HFF-Myc (cell line): ENCODE measurements around the gene CAMK1D.
"Not testable (repeated sequence)": the region's sequence is repeated elsewhere in the genome, so short reads cannot be mapped to it uniquely, and the experiment has no call there.

Experiments used
- DNase-seq: peaks from one replicate; pipeline ENCODE4 v3.0.0-alpha.2; 2011; ENCODE audit warnings: low read depth; ENCODE audit errors: extremely low read depth
- H3K4me3 ChIP-seq: replicated peaks from 2 replicates; pipeline ENCODE4 v1.5.1; 2011; ENCODE audit warnings: low read depth, mild to moderate bottlenecking, control low read depth, low read length
- TF ChIP-seq, protein P1 (sequence below): IDR thresholded peaks from 2 replicates; pipeline ENCODE4 v1.5.1; 2012; ENCODE audit warnings: mild to moderate bottlenecking, low read depth, low read length, control low read depth; ENCODE audit errors: missing control alignments

Gene CAMK1D

DNA sequence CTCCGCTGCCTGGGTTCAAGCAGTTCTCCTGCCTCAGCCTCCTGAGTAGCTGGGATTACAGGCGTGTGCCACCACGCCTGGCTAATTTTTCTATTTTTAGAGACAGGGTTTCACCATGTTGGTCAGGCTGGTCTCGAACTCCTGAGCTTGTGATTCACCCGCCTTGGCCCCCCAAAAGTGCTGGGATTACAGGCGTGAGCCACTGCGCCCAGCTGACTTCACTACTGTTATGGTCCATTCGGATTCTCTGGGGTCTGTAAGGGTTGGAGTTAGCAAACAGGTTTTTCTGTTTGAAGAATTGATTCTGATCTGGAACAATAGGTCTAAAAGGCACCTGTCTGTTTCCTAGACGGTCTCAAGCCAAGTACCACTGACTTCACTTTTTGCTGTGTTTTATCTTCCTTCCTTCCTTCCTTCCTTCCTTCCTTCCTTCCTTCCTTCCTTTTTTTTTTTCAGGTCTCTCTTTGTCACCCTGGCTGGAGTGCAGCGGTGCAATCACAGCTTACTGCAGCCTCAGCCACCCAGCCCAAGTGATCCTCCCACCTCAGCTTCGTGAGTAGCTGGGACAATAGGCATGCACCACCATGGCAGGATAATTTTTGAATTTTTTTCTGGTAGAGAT lies 192.2 kb downstream of the CAMK1D start:
- H3K4me3 ChIP-seq = no peak overlapping the region
- TF ChIP-seq, protein P1, sequence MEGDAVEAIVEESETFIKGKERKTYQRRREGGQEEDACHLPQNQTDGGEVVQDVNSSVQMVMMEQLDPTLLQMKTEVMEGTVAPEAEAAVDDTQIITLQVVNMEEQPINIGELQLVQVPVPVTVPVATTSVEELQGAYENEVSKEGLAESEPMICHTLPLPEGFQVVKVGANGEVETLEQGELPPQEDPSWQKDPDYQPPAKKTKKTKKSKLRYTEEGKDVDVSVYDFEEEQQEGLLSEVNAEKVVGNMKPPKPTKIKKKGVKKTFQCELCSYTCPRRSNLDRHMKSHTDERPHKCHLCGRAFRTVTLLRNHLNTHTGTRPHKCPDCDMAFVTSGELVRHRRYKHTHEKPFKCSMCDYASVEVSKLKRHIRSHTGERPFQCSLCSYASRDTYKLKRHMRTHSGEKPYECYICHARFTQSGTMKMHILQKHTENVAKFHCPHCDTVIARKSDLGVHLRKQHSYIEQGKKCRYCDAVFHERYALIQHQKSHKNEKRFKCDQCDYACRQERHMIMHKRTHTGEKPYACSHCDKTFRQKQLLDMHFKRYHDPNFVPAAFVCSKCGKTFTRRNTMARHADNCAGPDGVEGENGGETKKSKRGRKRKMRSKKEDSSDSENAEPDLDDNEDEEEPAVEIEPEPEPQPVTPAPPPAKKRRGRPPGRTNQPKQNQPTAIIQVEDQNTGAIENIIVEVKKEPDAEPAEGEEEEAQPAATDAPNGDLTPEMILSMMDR = no peak
- no peak for DNase-seq

DNA sequence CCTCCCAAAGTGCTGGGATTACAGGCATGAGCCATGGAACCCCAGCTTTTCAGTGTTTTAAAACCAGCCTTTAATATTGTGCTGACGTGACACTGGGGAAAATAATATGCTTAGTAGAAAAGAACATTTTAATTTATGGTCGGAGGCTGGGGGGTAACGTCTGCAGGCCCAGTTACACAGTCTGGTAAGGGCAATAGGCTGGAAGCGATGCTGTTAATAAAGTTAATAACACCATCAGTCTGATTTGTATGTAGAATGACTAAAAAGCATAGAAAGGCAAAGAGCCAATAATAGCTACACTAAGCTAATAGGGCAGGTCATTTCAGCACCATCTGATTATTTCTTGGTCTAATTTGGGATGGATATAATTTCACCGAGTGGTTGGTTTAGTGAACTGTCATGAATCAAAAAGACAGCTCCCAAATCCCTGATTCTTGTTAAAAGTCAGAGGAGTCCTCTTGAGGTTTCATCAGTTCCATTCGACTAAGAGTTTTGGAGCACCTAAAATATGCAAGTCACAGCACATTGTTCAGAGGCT lies 192.9 kb downstream of the CAMK1D start:
- H3K4me3 ChIP-seq = no peak overlapping the region
- DNase-seq = no peak
- TF ChIP-seq, protein P1 = no peak

DNA sequence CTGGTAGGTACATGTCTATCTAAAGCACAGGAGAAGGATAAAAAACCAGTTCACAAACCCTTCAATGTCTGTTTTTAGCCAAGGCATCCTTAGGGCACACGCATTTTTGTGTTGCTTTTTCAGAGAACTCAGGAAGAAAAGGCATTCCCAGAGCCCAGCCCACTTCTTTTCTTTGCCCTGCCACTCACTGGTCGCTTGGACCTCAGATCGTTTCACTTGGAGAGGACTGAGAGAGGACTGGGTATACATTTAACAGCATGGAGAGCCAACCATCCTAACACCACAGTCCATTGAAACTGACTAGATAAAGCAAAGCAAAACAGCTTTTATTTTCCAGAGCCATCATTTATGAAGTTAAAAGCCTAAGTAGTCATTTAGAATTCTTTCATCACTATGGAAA lies 194.2 kb downstream of the CAMK1D start:
- TF ChIP-seq, protein P1 = no peak
- DNase-seq = no peak
- no peak overlapping the region for H3K4me3 ChIP-seq

DNA sequence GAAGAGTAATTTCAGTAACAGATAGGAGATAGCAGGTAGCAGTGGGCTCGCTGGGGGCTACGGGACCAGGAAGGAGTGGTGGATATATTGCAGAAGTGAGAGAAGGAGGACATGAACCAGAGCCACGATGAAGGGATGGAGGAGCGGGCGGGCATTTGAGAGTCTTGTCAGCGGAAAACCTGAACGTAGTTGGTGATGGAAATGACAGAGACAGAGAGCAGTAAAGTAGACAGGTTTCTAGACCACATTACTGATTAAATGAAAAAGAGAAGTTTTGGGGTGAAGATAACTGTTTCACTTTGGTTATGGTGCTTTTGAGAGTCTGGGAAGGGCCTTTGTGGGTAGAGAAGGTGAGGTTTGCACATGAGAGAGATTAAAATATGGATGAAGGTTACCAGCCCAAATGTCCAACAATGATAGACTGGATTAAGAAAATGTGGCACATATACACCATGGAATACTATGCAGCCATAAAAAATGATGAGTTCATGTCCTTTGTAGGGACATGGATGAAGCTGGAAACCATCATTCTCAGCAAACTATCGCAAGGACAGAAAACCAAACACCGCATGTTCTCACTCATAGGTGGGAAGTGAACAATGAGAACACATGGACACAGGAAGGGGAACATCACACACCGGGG lies 196.9 kb downstream of the CAMK1D start:
- not testable (repeated sequence) for DNase-seq, H3K4me3 ChIP-seq

DNA sequence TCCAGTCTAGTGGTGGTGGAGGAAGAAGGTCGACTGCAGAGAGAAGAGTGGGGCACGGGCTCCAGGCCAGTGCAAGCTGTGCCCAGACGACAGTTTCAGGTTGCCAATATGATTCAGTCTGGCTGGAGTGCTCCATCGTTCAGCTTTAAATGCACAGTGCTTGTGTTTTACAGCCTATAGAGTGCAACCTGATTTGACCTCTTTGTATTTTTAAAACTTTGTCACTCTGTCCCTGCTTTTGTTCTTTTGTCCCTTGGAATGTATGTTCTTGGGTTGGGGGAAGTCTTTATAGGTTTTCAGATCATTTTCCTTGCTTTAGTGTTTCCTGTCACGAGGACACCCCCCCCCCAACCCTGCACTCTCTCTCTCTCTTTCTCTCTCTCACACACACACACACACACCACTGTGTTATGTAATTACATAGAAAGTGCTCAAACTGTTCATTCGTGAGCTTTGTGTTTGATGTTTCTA lies 198.0 kb downstream of the CAMK1D start:
- TF ChIP-seq, protein P1 = no peak
- no peak overlapping the region for H3K4me3 ChIP-seq
- no peak for DNase-seq

DNA sequence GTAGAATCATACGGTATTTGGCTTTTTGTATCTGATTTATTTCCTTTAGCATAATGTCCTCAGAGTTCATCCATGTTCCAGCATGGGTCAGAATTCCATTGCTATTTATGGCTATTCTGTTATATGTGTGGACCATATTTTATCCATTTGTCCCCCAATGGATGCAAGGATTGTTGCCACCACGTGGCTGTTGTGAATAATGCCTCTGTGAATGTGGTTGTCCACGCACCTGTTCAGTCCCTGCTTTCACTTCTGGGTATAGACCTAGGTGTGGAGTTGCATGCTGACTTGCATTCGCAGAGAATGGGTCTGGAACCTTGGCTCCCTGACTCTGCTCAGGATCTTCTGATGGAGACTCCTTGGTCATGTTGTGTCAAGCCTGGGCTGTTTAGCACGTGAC lies 199.9 kb downstream of the CAMK1D start:
- no peak for DNase-seq
- H3K4me3 ChIP-seq = no peak overlapping the region
- TF ChIP-seq, protein P1 = no peak

DNA sequence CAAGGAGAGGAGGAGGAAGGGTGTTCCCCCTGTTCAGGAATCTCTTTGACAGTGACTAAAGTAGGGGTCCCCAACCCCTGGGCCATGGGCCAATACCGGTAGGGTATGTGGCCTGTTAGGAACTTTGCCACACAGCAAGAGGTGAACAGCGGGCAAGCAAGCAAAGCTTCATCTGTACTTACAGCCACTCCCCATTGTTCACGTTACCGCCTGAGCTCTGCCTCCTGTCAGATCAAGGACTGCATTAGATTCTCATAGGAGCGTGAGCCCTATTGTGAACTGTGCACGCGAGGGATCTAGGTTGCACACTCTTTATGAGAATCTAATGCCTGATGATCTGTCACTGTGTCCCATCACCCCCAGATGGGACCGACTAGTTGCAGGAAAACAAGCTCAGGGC lies 201.6 kb downstream of the CAMK1D start:
- TF ChIP-seq, protein P1 = no peak
- H3K4me3 ChIP-seq = no peak overlapping the region
- no peak for DNase-seq
